Muscle of arm (tissue), 12 donors: ENCODE results near the gene SLC45A1. TPM values are rescaled to one million over a fixed set of nuclear protein-coding genes. Genes with fewer than 3 reads are reported as not detected.
A peak's percentile ranks its signal among the peaks of the same experiment; 100 is the strongest.

Experiments
- DNase-seq: peaks from one replicate; pipeline ENCODE4 v3.0.0-alpha.2; 2013
- polyA plus RNA-seq, 12 donors: library from polyadenylated mRNA; unstranded; fragments of 120-200 nt; gene quantifications; one replicate each; pipeline ENCODE4 v1.2.1, GENCODE V29; 2013; ENCODE audit not compliant: insufficient read length in 12 of 12

The SLC45A1 gene
- polyA plus RNA-seq, 12 donors: 0.51 to 0.86 (median 0.71) TPM; not detected in 2

DNA sequence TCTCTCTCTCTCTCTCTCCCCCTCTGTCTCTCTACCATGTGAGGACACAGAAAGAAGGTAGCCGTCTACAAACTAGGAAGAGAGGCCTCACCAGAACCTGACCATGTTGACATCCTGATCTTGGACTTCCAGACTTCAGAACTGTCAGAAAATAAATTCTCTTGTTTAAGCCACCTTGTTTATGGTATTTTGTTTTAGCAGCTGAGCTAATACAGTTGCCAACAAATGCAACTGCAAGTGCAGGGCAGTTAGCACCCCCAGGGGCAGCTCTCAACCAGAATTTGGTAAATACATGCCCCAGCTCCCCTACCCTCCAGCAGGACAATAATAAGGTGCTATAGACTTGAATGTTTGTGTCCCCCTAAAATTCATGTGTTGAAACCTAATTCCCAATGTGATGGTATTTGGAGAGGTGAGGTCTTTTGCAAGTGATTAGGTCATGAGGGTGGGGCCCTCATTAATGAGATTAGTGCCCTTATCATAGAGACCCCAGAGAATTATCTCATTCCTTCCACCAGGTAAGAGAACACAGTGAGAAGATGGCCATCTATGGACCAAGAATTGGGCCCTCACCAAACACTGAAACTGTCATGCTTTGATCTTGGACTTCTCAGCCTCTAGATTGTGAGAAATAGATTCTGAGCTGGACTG, 6.7 kb upstream of the SLC45A1 start:
- no peak for DNase-seq

DNA sequence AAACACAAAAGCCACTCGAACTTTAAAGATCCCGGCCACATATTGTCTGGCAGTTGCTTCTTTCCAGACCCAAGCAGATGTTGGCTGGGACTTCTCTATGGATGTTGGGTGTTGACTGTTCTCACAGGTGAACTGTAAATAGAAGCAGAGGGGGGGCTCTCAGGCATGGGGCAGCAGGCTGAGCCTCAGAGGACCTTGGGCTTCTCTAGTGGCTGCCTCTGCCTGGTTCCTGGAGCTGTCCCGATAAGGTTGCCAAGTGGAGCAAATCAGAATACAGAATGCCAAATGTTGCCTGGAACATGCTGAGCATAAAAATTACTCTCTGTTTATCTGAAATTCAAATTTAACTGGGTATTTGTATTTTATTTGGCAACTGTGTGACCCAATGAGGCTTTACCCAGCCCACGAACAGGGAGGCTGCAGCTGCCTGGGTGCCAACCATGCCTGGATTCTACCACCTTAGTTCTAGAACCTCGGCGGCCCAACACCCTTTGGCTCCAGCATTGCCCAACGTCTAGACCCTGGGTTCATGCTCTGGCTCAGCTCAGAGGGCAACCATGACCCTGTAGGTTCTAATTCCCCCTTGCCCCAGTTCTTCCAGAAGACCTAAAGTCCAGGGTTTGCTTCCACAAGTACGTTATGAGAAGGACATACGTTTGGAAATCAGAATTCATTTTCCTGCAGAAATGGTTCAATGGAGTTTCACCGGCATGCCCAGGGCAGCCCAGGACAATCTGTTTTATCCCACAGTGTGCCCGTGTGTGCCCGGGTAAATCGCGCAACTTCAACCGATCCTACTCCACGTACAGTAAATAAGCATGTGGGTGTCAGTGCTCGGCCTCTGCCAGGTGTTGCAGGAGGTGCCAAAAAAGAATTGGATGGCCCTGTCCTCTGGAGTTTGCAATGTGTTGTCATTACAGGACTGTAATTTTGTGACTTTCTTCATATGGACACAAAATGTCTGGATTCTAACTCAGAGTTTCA, 5.4 kb upstream of the SLC45A1 start:
- DNase-seq: no peak

DNA sequence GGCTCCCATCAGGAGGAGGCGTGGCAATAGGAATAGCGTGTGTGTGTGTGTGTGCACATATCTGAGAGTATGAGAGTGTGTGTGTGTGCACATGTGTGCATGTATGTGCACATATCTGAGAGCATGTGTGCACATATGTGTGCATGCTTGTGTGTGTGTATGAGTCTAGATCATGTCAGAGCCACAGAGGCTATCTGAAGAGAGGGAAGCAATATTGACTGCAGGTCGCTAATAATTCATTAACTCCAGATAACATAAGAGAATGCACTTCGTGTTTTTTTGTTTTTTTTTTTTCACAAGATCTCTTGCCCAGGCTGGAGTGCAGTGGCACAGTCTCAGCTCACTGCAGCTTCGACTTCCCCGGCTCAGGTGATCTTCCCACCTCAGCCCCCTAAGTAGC, 4.7 kb upstream of the SLC45A1 start:
- DNase-seq: no peak

DNA sequence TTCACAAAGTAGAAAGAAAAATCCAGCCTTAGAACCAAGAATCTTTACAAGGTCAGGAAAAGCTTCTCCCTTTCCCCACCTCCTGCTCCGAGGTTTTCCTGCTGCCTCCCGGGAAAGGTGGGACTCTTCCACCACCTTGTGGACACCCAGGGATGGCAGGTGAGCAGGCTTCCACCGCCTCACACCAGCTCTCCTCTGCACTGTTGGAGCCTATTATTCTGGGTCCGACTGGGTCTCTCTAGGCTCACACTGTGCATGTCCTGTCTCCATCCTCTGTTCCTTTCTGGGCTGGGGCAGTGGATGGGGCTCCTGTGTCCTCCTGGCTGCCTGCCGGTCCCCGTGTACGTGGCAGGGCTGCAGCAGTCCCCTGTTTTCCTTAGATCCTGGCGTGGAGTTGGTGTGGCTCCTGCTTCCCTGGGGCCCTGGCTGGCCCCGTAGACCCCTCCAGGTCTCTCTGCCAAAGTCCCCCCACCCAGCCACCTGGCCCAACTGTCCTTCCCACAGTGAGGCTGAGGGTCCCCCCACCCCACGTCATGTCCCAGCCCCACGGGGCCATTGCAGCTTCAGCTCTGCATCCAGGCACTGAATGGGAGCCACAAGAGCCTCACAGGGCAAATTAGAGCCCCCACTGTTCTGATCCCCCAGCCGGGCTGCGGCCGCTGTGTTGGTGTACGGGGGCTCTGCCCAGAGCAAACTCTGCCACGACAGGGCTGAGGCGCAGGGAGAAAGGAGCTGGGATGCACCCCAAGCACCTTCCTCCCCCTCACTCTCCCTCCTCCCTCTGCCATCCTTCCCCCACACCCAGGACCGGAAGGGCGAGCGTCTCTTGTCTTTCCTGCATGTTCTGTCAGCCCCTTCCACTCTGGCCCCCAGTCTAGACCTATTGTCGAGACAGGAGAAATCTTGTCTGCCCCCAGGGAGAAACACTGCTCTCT, 3.3 kb upstream of the SLC45A1 start:
- peak; percentile 74 for DNase-seq

DNA sequence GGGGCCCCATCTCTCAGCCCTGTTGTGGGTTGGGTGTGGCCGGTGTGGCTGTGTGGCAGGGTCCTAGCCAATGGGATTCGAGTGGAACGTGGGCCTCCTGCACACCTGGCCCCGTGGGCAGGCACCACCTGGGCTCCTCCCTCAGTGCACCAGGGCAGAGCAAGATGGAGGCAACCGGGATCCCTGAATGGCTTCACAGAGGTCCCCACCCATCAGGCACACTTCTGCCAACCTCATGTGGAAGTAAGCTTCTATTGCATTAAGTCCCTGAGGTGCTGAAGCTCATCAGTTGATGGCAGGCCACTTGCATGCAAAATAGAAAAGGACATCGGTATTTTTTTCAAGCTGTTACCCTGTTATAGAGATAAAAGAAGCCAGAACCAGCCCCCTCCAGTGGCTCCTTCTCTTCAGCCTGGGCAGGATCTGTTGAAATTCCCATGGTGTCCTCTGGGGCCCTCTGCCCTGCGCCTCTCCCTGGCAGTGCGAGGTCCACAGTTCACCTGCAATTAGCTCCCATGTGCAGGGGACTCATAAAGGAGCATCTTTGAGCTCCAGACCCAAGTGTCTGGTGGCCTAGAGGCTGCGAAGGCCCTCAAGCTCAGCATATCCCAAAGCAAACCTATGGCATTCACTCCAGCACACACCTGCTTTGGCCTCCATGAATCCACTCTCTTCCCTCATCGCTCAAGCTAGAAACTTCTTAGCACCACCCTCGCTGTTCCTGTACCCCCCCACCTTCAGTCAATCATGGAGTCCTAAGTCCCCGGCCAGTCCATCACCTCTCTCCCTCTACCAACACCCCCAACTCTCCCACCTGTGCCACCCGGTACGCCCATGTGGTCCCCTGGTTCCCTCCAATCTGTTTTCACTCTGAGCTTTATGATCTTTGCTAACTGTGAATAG, 2.1 kb upstream of the SLC45A1 start:
- no peak for DNase-seq

DNA sequence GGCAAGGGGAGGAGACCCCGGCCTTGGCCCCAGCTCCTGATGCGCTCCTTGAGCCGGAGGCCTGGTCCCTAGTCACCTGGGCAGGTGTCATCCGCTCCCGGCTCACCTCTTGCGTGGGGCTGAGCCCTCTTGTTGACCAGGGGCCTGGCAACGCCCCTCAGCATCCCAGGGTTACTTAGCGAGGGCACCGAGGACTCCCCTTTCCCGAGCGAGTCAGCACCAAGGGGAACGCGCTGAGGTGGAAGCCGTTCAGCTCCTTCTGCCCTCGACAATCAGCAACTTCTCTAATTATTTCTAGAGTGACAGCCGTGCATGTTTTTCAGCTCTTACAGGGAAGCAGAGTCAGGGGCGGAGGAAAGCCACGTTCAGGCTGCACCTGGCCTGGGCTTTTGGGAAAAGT, 522 bp downstream of the SLC45A1 start:
- no peak for DNase-seq

DNA sequence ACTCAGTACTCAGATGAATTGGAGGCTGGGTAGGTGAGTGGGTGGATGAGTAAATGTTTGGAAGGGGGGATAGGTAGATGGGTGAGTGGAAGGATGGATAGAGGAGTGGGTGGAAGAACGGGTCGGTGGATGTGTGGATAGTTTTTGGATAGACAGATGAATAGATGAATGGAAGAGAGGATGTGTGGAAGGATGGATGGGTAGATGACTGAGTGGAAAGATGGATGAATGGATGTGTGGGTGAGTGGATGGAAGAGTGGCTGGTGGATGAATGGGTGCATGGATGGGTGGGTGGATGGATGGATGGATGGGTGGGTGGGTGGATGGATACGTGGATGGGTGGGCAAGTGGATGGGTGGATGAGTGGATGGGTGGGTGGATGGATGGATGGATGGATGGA, 3.7 kb downstream of the SLC45A1 start:
- no peak for DNase-seq

DNA sequence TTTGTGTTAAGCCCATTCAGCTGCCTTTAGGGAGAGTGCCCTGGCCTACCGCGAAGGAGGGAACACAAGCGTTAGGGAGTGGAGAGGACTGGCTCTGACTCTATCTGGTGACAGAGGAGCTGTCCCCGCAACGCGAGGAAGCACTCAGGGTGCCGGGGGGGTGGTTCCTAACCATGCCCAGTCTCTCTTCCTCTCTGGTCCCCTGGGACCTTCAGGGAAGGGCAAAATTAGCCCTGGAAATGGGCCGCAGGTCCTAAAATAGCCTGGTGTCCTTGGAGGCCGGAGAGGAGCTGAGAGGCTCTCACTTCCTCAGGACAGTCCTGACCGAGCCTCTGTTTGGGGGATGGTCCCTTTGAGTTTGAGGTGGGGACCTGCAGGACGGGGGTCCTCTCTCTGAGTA, 5.8 kb downstream of the SLC45A1 start:
- DNase-seq: no peak

DNA sequence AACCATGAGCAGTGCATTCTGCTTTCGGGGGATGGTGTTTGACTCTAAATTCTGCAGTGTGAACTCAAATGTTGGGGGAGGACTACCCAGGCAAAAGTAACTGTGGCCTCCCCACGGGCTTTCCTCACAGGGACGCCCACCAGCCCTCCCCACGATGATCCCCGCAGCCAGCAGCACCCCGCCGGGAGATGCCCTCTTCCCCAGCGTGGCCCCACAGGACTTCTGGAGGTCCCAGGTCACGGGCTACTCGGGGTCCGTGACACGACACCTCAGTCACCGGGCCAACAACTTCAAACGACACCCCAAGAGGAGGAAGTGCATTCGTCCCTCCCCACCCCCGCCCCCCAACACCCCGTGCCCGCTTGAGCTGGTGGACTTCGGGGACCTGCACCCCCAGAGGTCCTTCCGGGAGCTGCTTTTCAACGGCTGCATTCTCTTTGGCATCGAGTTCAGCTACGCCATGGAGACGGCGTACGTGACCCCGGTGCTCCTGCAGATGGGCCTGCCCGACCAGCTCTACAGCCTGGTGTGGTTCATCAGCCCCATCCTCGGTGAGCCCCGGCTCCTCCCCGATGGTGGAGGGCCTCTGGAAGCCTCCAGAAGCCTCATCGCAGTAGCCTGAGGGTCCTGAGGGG, 6.4 kb downstream of the SLC45A1 start:
- DNase-seq: no peak

DNA sequence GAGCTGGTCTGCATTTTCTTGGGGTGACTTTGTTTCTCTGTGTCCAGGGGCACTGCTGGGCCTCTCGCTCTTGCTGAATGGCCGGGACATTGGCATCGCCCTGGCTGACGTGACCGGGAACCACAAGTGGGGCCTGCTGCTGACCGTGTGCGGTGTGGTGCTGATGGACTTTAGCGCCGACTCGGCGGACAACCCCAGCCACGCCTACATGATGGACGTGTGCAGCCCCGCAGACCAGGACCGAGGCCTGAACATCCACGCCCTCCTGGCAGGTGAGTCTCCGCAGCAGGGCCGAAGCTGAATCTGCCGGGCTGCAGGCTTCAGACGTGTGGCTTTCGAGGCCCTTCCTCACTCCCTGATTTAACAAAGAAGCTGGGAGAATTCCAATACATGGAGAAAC, 7.9 kb downstream of the SLC45A1 start:
- DNase-seq: no peak

DNA sequence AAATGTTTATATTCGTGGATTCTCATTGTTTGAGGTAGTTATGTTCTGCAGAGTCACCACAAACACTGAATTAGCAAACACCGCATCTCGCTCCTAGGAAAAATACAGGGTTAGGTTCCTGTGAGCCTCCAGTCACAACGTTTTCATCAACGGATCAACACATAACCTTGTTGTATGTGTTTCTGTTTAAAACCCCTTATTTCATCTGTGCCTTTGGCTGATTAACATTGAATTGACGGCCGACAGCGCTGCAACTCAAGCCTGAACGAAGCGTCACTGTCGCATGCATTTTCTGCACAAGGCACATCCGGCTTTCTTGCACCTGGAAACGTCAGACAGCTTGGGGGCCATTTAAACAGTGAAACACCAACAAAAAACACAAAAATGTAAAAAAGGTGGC, 8.4 kb downstream of the SLC45A1 start:
- no peak for DNase-seq

DNA sequence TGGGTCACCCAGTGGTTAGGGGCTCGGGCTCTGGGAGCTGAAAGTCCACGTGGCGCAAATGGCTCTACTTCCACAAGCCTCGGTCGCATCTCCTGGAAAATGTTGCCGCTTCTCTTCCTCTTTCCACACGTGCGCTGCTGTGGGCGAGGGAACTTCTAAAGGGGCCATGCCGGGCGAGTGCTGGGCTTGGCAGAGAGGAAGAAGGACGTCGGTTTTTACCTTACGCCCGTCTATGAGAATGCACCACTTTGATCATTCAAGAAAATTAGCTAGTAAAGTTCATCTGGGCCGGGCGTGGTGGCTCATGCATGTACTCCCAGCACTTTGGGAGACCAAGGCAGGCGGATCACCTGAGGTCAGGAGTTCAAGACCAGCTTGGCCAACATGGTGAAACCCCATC, 10.4 kb downstream of the SLC45A1 start:
- no peak for DNase-seq

DNA sequence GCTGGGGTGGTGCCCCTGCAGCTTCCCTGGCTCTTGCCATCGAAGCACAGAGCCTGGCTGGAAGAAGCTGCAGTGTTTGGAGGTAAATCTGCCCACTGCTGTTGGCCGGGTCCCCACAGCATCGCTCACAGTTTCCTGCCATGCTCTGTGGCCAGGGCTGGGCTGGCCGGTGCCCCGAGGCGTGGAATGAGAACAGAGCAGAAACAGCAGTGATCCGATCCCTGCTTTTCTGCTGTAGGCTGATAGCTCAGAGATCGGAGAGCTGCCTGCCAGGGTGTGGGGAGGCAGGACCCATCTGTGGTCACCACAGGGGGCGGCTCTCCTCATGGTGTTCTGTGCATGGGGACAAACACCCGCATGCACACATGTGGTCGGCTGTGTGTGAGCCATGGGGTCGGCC, 11.5 kb downstream of the SLC45A1 start:
- no peak for DNase-seq

DNA sequence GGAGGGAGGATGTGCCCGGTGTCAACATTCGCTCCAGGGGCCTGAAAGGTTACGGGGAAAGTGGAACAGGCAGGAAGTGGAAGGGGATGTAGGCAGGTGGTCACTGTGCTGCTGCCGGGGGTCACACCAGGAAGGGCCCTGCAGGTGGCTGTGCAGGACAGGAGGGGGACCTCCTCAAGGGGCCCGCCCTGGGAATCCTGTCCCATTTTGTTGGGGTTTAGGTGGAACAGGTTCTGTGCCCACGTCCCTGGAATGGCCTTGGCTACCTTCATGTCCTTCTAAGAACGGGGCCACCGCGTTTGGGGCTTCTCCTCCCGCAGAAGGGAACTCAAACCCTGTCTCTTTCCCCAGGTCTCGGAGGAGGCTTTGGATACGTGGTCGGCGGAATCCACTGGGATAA, 11.9 kb downstream of the SLC45A1 start:
- DNase-seq: no peak

DNA sequence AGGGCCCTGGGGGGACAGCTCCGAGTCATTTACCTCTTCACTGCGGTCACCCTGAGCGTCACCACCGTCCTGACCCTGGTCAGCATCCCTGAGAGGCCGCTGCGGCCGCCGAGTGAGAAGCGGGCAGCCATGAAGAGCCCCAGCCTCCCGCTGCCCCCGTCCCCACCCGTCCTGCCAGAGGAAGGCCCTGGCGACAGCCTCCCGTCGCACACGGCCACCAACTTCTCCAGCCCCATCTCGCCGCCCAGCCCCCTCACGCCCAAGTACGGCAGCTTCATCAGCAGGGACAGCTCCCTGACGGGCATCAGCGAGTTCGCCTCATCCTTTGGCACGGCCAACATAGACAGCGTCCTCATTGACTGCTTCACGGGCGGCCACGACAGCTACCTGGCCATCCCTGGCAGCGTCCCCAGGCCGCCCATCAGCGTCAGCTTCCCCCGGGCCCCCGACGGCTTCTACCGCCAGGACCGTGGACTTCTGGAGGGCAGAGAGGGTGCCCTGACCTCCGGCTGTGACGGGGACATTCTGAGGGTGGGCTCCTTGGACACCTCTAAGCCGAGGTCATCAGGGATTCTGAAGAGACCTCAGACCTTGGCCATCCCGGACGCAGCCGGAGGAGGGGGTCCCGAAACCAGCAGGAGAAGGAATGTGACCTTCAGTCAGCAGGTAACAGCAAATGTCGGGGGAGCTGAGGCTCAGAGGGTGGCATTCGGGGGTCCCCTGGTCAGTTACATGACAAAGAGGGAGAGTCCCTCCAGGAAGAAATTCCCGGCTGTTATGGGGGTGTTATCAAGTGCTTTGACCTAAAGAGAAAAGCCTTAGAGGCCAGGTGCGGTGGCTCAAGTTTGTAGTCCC, 12.6 kb downstream of the SLC45A1 start:
- no peak for DNase-seq

DNA sequence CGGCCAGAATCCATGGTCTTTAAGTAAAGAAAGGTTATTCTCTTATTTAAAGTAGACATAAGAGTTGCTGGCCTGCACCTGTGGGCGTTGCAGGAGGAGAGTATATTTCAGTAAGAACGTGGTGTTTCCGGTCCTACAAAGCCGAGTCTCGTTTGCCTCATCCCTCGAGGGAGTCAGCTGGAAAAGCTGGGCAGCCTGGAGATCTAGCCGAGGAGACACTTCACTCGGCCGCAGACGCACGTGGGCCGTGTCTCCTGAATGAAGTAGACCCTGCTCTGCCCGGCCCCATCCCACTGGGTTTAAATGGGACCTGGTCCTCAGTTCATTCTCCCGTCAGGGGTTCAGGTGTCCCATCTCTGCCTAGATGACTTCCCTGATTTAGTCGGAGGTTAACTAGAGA, 14.9 kb downstream of the SLC45A1 start:
- no peak for DNase-seq

DNA sequence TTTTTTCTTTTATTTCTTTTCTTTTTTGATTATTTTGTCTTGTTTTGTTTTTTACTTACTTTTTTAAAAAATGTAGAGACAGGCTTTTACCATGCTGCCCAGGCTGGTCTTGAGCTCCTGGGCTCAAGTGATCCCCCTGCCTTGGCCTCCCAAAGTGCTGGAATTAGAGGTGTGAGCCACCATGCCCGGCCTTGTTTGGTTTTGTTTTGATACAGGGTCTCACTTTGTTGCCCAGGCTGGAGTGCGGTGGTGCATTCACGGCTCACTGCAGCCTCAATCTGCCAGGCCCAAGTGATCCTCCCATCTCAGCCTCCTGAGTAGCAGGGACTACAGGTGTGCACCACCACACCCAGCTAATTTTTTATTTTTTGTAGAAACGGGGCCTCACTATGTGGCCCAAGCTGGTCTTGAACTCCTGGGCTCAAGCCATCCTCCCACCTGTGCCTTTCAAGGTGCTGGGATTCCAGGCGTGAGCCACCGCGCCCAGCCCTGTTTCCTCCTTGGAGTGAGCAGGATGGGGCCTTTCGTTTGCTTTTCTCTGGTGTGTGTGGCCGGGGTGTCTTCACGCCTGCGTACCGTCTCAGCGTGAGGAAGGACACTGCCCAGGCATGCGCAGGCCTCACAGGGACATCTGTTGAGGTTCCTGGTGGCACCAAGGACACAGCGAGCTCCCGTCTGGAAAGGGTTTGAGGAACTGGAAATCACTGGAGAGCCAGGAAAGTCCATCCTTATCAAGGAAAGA, 15.5 kb downstream of the SLC45A1 start:
- DNase-seq: no peak

DNA sequence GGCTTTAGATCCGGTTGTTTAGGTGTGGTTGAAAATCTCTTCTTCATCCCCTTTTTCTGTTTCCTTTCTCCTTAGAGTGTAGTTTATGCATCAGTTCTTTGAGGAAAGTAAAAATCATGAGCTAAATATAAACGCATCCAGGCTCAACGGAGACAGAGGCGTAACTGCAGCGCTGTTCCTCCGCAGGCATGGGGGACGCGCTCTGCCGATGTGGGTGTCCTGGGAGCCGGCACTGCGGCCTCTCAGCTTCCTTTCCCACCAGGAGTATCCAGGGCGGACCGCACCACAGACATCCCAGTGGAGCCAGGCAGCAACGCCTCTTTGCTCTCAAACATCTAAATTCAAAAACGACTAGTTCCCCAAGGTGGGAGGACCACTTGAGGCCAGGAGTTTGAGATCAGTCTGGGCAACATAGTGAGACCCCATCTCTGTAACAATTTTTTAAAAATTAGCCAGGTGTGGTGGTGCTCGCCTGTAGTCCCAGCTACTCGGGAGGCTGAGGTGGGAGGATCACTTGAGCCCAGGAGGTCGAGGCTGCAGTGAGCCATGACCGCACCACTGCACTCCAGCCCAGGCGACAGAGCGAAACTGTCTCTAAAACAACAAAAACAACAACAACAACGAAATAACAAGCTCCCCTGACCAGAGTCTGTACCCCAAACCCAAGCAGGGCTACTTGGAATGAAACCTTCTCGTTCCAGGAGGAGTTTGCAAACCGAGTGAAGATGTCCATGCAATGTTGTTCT, 16.4 kb downstream of the SLC45A1 start:
- no peak for DNase-seq
